ENCODE results near the gene EGFR.

DNA sequence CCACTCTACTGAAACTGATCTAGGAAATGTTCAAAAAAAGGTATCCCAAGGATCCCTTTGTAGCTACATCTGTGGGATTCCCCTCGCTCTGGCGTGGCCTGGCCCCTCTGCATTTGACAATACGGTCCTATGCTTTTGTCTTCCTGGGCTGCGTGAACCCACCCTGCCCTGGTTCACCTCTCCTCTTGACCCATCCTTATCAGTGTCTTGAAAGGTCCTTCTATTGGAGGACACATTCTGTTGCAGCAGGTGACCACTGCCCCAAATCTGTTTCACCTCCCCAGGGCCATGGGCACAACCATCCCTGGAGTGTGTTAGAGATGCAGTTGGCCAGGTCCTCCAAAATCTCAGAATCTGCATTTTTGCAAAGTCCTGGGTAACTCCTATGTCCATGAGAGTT is 100.8 kb downstream of the EGFR start:
- TF ChIP-seq, protein P1, sequence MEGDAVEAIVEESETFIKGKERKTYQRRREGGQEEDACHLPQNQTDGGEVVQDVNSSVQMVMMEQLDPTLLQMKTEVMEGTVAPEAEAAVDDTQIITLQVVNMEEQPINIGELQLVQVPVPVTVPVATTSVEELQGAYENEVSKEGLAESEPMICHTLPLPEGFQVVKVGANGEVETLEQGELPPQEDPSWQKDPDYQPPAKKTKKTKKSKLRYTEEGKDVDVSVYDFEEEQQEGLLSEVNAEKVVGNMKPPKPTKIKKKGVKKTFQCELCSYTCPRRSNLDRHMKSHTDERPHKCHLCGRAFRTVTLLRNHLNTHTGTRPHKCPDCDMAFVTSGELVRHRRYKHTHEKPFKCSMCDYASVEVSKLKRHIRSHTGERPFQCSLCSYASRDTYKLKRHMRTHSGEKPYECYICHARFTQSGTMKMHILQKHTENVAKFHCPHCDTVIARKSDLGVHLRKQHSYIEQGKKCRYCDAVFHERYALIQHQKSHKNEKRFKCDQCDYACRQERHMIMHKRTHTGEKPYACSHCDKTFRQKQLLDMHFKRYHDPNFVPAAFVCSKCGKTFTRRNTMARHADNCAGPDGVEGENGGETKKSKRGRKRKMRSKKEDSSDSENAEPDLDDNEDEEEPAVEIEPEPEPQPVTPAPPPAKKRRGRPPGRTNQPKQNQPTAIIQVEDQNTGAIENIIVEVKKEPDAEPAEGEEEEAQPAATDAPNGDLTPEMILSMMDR (IDR thresholded peaks at IDR 0.05): no peak
- no peak for TF ChIP-seq POLR2A (IDR thresholded peaks at IDR 0.05)

Measured in prostate gland (tissue), 2 donors.